ENCODE measurements around the gene ACAD11.
"Not testable (repeated sequence)": the region's sequence is repeated elsewhere in the genome, so short reads cannot be mapped to it uniquely, and the experiment has no call there.

ACAD11 gene

DNA sequence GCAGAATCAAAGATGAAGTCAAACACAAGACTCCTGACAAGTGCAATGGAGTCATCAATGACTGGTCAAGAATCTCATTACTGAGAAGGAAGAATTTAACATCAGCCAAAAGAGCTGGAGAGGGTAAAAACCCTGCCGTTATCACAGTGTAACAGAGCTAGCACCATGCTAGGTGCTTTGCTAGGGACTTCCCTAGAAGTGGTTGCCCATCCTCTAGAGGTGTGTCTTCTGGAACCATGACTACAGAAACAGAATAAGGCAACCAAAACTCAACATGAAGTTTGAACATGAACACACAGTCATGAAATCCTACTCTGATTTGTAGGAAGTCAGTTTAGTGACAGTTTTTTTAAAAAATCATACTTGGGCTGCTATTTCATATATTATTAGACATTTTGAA, 9.5 kb downstream of the ACAD11 start:
- DNase-seq, result no peak

DNA sequence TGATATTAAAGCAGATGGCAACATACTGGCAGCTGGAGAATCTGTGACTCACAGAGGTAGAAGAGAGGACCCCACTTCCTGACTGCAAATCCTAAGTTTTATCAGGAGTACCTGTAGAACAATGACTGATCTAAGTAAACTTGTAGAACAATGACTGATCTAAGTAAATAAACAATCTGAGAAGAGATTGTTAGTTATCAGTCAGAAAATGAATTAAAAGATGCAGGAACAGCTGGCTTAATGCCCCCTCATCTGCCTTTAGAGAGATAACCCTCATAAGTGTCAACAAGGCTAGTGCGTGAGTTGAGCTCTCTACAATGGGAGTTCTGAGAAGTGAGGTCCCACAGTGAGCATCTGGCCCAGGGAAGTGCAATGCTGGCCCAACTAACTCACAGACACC, 14.6 kb downstream of the ACAD11 start:
- DNase-seq, result no peak

DNA sequence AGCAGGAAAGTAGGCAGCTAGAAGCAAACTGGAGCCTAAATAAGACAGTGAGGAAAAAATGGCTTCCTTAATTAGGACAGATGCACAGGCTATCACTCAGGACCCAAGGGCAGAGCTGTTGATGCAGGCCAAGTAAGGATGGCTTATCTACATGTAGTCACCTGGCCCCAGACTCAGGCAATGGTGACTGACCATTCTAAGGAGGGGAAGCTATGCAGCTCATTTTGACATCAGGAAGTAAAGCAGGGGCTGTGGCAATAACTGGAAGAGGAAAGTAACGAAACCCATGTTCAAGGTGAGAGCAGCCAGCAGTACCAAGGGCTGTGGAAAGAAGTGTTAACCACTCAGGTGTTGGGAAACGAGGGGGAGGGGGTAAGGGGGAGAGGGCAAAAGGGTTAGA, 16.2 kb downstream of the ACAD11 start:
- DNase-seq, result no peak

DNA sequence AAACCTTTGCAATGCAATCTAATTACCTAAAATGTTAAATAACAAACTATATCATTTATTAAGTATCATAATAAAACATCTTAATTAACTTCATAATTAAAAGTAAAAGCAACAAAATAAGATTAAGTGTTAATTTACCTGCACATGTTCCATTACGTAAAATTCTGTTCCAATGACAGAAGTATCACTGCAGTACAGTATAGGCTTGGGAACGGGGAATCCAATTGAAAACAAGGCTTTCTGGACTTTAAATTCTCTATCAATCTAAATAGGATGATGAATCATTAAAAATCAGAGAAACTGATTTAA, 17.1 kb downstream of the ACAD11 start:
- DNase-seq, result no peak

DNA sequence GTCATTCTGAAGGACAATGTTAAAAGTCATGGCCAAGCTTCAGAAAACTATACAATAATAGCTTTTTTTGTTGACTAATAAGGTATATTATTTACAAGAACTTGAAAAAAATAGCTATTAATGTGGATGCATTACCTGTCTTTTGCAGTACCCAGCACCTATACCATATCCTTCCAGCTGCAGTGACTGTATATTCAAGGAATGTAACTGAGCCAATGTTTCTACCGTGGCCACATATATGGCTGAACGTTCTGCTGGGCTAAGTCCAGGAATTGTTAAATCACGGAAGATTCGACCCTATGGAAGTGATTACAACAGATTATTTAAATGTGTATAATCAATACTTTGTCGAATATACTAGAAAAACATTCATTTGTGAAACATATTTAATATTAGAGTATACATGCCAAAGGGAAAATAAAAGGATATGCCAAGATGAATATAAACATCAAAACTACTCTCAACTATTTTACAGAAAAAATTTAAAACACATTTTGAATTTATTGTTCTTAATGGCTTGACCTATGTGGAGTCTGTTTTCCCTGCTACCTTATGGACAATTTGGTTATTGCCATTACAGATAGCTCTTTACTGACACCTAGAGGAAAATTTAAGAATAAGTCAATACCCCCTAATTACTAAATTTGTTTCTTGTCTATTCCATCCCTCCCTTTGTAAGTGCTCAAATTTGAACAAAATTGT, 17.6 kb downstream of the ACAD11 start:
- DNase-seq, result peak; percentile 33

DNA sequence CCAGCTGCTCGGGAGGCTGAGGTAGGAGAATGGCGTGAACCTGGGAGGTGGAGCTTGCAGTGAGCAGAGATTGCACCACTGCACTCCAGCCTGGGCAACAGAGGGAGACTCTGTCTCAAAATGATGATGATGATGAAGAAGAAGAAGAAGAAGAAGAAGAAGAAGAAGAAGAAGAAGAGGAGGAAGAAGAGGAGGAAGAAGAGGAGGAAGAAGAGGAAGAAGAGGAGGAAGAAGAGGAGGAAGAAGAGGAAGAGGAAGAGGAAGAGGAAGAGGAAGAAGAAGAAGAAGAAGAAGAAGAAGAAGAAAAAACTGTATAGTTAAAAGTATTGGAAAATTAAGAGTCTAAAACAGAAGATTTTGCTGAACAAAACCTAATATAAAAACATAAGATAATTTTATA, 18.2 kb downstream of the ACAD11 start:
- DNase-seq, result not testable (repeated sequence)

DNA sequence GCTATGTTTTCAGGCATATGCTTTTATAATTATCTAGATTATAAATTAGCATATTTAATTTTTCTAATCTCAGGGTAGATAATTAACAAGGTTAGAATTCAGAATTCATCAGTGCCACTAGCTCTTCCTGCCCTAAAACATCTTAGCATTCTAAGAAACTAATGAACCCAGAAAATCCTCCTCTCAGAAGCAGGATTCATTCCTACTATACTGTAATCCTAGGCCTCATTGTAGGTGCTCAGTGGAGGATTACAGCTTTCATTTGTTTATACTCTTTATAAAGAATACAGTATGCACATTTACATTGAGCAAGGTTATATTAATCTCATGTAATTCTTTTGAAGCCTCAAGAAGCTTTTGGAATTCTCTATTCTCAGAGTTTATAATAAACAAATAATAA, 20.9 kb downstream of the ACAD11 start:
- DNase-seq, result no peak

DNA sequence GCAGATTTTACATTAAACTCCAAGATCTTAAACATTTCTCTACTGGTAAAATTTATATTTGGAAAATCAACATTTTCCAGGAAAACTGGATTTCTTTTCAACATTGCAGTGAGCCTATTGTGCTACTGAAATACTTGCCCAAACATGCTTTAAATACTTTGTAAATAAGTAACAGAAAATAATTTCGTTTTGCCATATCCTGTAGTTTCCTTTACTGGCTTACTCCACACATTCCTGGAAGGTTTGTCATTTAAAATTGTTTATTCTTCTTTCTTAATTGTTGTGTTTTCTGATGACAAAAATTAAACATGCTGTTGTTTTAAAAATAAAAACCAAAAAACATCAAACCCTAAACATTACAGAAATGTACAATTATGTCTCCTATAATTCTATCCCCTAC, 22.0 kb downstream of the ACAD11 start:
- DNase-seq, result no peak

DNA sequence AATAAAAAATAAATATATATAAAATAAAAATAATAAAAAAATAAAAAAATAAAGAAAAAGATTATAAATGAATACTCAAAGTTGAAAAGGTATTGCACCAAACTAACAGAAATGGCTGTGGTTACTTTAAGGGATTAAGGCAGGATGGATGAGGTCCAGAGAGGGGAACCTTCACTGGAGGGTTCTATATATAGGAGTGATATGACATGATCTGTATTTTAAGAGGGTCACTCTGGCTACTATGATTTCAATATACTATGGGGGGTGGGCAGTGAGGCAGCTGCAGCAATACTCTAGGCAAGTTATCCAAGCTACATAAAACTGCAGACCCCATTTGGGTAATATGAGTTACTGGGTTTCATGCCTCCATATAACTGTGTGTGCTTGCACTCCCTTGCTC, 24.6 kb downstream of the ACAD11 start:
- DNase-seq, result no peak

DNA sequence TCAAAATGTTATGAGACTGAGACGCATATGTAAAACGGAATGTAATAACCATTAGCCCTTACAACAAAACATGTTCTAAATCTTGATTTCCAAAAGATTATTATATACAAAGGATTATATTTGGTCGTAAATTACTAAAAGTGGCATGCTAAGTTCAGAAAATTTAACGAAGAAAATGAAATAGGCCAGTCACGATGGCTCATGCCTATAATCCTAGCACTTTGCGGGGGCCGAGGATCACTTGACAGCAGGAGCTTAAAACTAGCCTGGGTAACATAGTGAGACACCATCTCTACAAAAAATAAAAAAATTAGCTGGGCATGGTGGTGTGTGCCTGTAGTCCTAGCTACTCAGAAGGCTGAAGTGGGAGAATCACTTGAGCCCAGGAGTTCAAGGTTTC, 29.0 kb downstream of the ACAD11 start:
- DNase-seq, result no peak

DNA sequence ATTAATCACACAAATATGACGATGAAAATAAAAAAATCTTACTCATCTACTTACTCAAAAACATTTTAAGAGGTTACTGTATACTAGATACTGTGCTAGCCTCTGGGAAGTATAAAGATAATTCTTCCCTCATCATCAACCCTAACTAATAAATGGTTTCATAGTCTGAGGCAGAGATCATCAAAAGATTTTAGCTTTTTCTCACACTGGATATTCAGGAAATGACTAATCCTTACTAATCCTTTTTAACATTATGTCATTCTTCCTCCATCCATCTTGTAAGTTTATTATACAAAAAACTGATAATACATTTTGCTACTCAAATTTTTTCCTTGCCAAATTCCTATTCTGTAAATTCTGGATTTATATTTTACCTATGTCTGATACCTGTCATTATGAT, 29.7 kb downstream of the ACAD11 start:
- no peak for DNase-seq

DNA sequence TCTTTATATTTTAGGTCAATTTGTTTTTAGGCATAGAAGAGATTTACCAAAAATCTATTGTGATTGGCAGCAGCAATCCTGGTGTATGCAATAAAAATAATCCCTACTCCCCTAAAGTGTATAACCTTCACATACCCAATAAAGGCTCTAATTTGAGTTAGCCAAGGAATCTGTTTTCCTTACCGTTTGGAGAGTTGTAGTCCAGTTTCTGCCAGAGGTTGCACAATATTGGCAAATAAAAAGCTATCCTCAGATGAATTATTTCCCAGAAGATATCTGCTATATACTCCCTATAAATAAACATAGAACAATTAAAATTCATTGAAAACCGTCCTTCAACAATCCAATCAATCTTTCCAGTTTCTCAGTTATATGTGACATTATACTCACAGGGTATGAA, 31.5 kb downstream of the ACAD11 start:
- no peak for DNase-seq

DNA sequence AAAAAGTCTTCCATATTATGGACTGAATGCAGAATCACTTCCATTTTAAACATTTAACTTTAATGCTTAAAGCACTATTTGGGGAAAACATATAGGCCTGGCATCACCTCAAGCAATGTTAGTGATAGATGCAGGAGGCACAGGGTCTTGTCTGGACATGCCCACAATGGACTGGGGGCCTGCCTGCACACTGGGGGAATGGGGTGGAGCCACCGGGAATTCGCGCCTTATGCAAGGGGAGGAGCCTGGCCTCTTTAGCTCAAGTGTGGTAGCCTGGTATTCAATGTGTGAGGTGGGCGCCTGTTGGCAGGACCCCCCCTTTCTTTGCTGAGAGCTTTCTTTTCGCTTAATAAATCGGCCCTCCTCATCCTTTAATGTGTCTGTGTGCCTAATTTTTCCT, 32.7 kb downstream of the ACAD11 start:
- DNase-seq, result no peak

DNA sequence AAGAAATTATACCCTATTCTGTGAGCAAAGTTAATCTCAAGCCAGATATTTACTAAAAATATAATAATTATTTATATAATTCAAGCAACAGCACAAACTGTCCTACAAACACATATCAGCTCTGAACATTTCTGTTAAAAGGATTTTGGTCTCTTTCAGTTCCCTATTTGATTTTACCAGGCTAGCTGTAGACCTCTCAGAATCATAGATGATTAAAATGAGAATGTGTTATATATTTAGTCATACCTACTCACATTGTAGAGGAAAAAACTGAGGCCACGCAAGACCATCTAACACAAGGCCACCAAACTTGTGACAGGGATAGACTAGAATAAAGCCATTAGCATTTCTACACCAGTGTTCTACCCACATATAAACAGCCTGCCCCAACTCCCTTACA, 34.0 kb downstream of the ACAD11 start:
- no peak for DNase-seq

DNA sequence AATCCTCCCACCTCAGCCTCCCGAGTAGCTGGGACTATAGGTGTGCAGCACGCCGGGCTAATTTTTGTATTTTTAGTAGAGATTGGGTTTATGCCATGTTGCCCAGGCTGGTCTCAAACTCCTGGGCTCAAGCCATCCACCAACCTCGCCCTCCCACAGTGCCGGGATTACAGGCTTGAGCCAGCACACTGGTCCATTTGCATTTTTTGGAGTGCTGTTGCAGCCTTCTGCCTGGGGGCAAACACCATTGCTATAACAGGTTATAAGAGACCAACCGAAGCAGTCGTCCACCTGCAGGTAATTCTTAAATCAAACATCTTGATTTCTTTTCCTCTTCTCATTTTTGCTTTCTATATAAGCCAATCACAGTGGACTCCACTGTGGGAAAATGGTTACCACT, 34.8 kb downstream of the ACAD11 start:
- DNase-seq, result no peak

DNA sequence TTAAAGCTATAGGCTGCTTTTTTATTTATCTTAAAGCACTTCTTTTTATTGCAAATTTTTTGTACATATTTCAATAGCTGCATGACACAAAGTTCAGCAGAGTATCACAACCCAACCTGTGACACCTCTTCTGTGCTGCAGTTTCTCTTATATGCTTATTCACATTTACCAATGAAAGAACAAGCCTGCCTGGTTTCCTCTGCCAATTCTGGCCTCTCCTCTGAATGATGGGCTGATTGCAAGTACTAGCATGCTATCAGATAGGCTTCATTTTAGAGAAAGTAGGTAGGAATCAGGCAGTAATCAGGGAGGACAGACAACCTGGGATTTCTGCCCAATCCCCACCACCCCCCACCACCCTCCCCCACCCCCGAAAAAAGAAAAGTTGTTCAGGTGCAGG, 36.0 kb downstream of the ACAD11 start:
- DNase-seq, result no peak

DNA sequence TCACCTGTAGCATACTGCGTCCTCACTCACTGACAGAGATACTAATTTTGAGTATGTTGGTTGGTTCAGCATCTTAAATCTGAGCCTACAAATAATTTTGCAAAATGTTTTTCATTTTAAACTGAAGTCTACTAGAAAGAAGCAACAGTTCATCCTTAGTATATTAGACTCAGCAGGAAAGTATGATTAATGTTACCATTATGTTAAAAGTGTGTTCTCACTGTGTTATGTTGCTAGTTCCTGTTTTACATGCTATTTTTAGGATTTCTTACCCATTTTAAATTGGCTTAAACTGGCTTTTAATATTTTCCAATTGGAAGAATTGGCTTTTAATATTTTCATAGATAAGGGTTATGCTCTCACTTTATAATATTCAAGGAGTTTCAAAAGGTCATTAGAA, 36.8 kb downstream of the ACAD11 start:
- no peak for DNase-seq

DNA sequence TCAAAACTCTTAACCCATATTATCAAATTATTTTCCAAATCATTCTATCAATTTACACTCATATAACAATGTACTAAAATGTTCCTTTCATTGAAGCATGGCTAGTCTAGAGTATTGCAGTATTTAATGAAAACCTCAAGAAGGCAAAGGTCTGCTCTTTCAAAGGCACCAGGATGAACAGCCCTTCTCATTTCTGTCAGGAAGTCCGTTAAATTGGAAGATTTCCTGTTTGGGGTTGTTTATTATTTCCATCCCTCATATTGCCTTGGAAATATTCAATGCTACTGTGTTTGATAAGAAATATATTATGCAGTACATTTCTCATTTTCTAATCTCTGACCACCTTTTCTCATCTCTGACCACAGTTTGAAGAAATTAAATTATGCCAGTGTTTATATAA, 37.5 kb downstream of the ACAD11 start:
- DNase-seq, result no peak

DNA sequence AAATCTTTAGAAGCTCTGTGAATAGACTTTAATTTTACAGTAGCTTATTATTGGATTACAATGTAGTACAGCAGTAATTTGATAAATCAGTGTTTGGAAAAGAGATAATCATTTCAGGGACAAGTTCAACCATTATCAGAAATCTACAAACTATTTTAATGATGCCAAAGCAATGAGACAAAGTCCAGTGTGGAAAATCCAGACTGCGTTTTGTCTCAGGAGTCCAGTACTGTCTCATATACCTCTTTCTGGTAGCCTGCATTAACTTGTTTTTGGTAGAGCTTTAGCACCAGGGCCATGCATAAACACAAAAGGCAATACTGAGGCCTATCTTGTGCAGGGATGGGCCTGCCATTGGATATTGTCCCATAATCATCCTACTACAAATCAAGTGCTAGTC, 42.8 kb downstream of the ACAD11 start:
- no peak for DNase-seq

DNA sequence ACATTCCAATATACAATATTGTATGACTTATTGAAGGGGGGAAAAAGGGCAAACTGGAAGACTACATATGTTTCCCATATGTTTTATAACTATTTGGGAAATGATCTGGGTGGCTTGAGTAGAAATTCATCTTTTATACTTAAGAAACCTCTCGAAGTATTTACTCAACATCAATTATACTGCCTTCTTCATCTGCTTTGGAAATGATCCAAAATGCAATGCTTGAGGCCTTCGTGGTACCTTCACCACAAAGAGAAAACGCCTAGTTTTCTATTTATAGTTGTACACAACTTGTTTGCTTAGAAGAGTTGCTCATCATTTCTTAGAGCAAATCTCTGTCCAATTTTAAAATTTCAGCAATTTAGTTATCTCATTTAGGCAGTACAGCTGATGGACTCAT, 43.7 kb downstream of the ACAD11 start:
- DNase-seq, result no peak

DNA sequence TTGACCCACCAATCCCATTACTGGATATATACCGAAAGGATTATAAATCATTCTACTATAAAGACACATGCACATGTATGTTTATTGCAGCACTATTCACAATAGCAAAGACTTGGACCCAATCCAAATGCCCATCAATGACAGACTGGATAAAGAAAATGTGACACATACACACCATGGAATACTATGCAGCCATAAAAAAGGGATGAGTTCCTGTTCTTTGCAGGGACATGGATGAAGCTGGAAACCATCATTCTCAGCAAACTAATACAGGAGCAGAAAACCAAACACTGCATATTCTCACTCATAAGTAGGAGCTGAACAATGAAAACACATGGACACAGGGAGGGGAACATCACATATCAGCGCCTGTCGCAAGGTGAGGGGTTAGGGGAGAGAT, 44.3 kb downstream of the ACAD11 start:
- DNase-seq, result not testable (repeated sequence)

DNA sequence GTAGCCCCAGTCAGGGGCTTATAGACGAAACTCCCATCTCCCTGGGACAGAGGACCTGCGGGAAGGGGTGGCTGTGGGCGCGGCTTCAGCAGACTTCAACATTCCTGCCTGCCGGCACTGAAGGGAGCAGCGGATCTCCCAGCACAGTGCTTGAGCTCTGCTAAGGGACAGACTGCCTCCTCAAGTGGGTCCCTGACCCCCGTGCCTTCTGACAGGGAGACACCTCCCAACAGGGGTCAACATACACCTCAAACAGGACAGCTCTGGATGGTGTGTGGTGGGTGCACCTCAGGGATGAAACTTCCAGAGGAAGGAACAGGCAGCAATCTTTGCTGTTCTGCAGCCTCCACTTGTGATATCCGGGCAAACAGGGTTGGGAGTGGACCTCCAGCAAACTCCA, 53.0 kb downstream of the ACAD11 start:
- not testable (repeated sequence) for DNase-seq

DNA sequence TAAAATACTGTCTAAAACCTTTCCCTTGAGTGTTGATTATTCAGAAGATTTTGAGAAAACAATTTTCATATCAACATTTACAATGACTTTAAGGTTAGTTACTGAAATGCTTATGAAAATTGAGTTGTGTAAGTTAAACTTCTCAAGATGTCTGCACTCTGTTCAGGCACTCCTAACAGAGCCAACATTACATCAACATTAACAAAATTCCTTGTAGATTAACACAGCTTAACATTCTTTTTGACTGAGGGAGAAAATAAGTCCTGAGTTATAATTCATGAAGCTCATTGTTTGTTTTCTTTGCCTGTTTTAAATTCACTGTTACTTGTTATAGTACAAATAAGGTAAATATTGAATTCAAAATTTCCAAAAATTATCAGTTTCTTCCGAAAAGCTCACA, 53.5 kb downstream of the ACAD11 start:
- no peak for DNase-seq

DNA sequence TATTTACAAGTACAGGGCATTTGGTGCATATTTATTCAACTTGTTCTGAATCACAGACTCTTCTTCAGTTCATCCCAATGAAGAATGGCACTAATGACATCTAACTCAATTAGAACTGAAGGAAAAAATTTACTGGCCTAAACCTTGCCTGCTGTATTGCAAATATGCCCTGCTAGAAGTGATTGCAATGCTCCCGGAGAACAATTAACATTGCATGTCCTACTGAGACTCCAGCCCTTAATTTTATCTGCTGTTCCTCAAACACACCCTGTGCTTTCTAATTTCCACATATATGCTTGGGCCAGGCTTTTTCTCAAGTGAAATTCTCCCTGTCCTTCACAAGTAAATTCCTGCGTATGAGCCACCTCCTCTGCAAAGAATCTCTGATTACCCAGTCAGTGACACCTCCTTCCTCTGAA, 54.2 kb downstream of the ACAD11 start:
- DNase-seq, result no peak

DNA sequence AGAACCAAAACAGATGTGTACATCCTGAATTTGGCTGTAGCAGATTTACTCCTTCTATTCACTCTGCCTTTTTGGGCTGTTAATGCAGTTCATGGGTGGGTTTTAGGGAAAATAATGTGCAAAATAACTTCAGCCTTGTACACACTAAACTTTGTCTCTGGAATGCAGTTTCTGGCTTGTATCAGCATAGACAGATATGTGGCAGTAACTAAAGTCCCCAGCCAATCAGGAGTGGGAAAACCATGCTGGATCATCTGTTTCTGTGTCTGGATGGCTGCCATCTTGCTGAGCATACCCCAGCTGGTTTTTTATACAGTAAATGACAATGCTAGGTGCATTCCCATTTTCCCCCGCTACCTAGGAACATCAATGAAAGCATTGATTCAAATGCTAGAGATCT, 59.0 kb downstream of the ACAD11 start:
- DNase-seq, result not testable (repeated sequence)

DNA sequence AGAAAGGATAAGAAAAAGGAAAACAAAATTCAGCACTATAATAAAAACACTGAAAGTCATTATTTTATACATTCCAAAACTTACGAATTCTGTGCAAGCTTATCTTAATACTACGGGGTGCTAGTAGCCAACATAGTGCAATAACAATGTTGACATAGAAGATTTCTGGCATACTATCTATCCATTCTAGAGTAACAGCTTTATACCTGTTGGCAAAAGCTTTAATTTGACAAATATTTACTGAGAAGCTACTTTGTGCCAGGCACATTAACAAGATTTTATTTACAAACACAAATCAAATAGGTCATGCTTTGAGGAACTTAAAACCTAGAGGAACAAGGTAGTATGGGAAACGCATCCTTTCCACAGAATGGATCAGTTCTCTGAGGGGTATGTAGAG, 61.4 kb downstream of the ACAD11 start:
- no peak for DNase-seq

Measured in SHP77 treated with DMSO at 0.1 percent for 48 hours (cell line).